Muscle of arm (tissue), 12 donors: Measurements from ENCODE around the gene HAGH. TPM values are rescaled to one million over a fixed set of nuclear protein-coding genes. Genes with fewer than 3 reads are reported as not detected.
A peak's percentile ranks its signal among the peaks of the same experiment; 100 is the strongest.

Experiments used
- DNase-seq: peaks from one replicate; pipeline ENCODE4 v3.0.0-alpha.2; 2013
- polyA plus RNA-seq, 12 donors: library from polyadenylated mRNA; unstranded; fragments of 120-200 nt; gene quantifications; one replicate each; pipeline ENCODE4 v1.2.1, GENCODE V29; 2013; ENCODE audit not compliant: insufficient read length in 12 of 12

HAGH gene
- polyA plus RNA-seq, 12 donors = 27.4 to 49.0 (median 31.7) TPM; not detected in 1

DNA sequence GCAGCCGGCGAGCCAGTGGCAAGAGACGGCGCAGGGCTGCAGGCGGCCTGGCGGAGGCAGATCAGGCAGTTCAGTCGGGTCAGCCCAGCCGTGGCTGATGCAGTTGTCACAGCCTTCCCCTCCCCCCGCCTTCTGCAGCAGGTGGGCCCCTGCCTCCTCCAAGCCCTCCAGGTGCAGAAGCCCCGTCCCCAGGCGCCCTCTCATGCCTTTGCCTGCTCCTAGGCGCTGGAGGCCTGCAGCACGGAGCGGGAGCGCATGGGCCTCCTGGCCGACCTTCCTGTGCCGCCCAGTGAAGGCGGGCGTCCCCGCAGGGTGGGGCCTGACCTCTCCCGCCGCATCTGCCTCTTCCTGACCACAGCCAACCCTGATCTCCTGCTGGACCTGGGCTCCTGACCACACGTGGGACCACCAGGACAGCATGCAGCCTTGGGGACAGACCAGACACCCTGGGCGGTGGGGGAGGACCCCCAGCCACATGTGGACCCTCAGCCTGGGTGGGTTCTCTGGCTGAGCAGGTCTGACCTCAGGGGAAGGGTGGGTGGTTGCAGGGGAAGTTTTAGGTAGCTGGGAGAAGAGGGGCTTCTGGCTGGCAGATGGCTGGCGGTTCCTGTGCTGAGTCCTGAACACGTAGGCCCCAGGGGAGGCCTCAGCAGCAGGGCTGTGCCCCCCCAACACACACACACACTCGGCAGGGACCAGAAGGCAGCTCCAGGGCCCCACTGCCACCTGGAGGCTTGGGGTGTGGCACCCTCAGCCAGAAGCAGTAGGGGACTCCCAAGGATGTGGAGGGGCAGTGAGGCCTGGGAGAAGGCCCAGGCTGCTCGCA is 50.6 kb downstream of the HAGH start:
- DNase-seq = no peak

DNA sequence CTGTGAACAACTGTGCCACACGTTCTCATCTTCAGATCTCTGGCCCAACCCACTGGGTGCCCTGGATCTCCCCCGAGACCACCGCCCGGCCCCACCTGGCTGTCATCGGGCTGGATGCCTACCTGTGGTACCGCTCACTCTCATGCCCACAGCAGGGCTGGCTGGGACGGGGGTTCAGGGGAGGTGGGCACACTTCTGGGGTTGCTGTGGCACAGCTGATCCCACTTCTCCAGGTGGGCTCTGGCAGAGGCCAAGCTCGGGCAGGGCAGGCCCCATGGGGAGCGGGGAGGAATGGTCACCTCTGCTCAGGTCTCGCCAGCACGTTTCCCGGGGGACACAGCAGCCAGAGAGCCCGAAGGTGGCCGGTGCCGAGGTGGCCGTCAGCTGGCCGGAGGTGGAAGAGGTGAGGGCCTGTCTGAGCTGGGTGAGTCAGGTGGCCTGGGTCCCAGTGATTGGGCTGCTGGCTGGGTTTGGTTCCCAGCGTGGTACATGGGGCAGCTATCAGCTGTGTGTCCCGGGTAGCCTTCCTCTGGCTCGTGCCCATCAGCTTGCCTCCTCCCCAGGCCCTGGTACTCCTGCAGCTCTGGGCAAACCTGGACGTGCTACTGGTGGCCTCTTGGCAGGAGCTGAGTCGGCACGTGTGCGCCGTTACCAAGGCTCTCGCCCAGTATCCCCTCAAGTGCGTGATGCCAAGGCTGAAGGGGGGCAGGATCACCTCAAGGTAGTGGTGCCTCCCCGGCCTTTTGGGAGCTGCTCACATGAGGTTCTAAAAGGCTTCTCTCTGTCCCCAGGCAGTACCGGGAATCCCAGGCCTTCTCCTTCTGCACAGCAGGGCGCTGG is 51.4 kb downstream of the HAGH start:
- DNase-seq = no peak

GRCh38 chr16:1774448-1774780 is 52.2 kb downstream of the HAGH start:
- no peak for DNase-seq

DNA sequence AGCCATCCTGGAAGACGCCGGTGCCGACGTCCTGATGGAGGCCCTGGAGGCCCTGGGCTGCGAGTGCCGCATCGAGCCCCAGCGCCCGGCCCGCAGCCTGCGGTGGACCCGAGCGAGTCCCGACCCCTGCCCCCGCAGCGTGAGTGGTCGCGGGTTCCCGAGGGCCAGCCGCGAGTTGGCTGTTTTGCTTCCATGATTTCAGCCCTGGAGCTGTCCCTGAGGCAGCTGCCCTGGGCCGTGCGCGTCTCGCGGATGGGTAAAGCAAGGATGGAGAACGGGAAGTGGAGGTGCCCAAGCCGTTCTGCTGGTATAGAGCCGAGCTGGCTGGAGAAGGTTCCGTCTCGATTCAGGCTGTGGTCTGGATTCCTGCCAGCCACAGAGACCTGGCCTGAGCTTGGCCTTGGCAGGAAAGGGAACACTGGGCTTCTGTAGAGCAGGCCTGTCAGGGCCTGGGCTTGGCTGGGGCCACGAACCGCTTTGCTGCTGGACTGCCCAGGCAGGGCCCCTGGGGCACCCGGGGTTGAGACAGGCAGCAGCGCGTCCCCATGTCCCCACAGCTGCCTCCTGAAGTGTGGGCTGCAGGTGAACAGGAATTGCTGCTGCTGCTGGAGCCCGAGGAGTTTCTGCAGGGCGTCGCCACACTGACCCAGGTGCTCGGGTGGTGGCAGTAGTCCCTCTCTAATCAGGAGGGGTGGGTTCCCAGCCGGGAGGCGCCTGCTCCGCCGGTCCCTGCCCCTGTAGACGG is 52.8 kb downstream of the HAGH start:
- DNase-seq = no peak

DNA sequence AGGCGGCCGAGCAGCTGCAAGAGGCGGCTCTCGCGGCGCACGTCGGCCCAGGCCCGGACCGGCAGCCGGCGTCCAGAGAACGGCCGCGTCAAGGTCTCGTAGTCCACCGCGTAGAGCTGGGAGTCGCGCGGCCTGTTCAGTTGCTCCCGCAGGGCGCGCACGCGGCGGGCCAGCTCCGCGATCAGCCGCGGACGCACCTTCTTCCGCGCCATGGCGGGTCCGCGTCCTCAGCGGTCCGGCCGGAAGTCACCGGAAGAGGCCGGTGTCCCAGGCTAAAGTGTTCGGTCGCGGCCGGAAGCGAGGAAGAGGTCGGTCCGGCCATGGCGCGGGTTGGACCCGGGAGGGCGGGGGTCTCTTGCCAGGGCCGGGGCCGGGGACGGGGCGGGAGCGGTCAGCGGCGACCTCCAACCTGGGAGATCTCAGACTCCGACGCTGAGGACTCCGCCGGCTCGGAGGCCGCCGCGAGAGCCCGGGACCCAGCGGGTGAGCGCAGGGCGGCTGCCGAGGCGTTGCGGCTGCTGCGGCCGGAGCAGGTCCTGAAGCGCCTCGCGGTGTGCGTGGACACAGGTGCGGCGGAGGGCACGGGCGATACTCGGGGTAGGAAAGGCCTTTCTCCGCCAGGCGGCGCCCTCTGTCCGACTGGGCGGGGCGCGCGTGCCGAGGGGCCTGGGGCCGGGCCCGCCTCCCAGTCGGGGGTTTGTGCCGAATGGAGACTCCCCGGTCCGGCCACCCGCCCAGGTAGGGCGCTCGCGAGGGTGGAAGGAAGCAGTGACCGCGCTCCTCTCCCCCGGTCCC is 53.5 kb downstream of the HAGH start, which contains the start of gene MRPS34:
MRPS34 (minus strand) TSS at position 227 of the 795 bp plus-strand sequence; CDS start at position 212, 15 bp downstream.
- DNase-seq = peak; percentile 87

DNA sequence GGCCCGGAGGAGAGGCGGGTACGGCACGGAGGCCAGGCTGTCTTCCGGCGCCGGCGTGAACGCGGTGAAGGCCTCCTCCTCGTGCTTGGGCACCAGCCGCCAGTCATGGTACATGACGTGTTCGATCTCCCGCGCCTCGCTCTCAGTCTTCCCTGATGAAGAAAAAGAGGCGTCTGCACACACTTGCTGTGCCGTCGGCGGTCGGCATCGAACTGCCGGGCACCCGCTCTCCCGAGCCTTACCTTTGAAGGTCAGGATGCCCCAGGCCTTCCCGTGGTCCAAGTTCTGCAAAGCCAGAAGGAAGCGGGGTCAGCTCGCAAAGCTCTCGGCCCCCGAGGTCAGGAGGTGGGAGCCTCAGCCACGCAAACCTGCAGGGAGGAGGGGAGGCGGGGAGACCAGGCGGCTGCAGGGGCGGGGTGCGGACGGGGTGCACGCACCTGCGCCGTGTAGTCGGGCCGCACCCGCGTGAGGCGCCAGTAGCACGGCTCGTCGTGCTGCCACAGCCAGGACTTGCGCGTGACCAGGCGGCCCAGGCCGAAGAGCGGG is 54.2 kb downstream of the HAGH start, which contains the start of gene EME2:
EME2 (plus strand) TSS at position 449 of the 546 bp plus-strand sequence. CDS start 418 bp downstream, outside the sequence.
- DNase-seq = no peak

GRCh38 chr16:1771864-1772361 is 54.7 kb downstream of the HAGH start:
- DNase-seq = no peak

DNA sequence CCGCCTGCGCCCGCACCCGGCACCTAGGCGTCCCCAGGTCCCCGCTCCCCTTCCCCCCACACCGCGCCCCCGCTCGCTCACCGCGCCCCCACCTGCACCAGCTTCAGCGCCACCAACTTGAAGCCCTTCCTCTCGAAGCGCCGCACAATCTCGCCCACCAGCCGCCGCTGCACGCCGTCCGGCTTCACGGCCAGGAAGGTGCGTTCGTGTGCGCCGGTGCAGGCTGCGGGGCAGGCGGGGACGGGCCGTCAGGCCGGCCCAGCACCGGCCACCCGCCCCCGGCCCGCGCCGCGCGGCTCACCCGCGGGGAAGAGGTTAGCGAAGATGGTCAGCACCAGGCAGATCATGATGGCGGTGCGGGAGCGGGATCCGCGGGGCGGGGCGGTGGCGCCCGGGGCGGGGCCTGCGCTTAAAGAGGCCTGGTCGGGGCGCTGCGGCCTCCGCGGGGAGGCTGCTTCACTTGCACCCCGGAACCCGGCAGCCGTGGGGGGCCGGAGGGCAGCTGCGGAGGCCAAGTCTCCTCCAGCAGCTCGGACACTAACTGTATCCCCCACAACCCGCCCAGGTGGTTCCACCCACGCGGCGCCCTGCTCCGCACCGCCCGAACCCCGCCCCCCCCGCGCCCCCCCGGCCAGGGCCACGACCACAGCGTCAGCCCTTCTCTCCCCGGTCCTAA is 55.3 kb downstream of the HAGH start, which contains the start of gene NME3:
NME3 (minus strand) TSS at position 356 of the 676 bp plus-strand sequence; CDS start at position 347, 9 bp downstream.
- DNase-seq = peak; percentile 74

DNA sequence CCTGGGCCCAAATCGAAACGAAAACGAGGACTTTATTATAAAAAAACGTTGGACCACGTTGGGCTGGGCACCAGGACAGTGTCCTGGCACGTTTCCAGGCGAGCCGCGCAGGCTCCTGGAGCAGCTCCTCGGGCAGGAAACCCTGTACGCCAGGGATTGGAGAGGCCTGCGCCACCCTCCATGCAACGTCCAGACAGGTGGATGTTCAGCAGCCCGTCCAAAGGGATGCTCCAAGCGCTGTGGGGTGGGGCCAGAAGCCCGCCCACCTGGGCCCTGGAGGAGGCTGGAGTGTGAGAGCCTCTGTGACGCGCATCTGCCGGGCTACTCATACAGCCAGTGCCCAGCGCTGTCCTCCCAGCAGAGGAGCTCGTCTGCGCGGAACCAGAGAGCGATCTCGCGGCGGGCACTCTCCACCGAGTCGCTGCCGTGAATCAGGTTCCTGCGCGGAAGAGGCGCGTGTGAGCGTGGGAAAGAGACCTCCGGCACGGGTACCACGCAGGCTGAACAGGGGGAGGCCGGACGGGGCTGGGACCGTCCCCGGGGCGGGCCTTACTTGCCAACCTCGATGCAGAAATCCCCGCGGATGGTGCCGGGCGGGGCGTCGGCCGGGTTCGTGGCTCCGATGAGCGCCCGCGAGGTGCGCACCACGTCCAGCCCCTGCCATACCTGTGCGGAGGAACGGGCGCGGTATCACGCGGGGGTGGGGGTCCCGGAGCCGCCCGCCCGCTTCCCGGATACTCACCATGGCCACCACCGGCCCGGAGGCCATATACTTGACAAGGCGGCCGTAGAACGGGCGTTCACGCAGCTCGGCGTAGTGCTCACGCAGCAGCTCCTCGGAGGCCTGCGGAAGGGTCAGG is 56.1 kb downstream of the HAGH start:
- no peak for DNase-seq

DNA sequence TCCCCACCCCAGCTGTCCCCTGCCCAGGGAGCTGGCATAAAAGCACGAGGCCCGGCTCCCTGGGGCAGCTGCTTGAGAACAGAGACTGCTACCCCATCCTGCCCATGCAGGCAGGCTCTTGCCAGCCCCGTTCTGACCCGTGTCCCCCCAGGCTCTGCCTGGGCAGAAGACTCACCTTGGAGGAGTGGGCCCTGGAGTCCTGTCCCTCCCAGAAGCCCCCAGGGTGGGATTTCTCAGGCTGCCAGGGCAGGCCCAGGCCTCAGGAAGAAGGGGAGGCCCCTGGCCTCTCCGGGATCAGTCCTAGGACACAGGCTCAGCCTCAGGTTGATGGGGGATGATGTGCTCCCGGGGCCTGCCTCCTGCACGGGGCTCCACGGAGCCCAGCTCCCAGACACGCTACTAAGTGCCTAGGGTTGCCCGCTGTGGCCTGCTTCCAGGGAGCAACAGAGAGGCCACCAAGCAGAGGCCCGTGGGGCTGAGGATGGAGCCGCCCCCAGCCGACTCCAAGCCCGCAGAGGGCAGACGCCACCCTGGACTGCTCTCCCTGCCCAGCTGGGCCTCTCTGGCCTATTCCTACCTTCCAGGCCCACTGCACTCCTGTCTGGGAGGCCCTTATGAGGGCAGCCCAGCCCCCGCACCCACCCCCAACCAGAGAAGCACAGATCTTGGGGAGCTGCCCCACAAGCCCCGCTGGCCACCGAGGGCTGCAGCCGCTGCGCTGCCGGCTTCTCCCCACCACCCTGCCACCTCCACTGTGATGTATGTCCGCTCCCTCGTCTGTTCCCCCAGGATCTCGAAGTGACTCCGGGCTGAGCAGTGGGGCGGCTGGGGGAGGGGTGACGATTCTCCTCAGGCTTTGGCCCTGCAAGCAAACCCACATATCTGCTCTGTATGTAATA is 57.0 kb downstream of the HAGH start:
- no peak for DNase-seq

DNA sequence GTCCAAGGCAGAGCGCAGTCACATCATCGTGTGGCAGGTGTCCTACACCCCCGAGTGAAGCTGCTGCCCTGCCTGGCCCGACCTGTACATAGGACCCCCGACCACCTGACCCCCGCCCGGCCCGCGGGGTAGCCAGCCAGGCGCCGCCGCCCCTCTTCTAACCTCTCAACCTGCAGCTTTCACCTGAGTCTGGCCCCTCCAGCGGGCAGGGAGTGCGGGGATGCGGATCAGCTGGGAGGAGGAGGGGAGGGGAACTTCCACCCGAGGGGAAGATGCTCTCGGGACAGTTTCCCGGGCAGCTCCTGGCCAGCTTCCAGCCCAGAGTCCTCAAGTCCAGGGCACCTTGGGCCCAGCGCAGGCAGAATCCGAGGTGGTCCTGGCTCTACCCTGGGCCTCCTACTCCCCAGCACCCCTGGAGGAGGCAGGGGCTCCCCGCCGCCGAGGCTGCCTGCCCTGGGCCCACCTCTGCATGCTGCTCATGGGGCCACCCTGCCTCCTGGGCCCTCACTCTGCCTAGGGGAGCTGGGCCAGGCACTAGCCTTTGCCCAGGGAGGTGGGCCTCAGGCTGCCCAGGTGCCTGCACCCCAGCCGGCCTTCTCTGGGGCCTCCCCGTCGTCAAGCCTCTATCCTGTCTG is 57.7 kb downstream of the HAGH start:
- no peak for DNase-seq

- DNase-seq = no peak
Observed at GRCh38 chr16:1768061-1768766, 58.4 kb downstream of the HAGH start.

DNA sequence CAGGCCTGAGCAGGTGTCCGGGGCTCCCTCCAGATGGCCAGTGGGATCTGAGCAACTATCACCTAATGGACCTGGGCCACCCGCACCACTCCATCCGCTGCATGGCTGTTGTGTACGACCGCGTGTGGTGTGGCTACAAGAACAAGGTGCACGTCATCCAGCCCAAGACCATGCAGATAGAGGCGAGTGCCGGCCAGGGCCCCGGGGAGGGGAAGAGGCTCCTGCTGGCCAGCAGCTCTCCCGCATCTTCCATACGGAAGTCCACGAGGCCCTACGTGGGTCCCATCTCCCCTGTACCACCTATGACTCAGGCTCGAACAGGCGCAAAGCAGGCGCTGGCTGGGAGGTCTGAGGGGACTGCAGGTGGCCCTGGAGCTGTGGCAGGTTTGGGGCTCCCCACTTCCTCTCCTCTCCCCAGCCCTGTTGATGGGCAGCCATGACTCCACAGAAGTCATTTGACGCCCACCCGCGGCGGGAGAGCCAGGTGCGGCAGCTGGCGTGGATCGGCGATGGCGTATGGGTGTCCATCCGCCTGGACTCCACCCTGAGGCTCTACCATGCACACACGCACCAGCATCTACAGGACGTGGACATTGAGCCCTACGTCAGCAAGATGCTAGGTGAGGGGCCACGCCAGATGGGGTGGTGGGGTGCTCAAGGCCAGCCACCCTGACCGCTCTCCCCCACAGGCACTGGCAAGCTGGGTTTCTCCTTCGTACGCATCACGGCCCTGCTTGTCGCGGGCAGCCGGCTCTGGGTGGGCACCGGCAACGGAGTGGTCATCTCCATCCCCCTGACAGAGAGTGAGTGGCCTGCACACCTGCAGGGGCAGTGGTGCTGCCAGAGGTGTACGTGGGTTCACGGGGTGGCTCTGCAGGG is 59.3 kb downstream of the HAGH start:
- no peak for DNase-seq

- no peak for DNase-seq
Observed at GRCh38 chr16:1766701-1767100, 59.9 kb downstream of the HAGH start.

DNA sequence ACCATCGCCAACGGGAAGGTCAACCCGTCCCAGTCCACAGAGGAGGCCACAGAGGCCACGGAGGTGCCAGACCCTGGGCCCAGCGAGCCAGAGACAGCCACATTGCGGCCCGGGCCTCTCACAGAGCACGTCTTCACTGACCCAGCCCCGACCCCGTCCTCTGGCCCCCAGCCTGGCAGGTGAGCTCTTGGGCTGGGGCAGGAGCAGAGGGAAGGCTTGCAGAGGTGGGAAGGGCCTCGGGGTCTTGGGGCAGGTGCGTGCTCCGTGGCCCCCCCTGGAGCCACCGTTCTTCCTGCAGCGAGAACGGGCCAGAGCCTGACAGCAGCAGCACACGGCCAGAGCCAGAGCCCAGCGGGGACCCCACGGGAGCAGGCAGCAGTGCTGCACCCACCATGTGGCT is 60.4 kb downstream of the HAGH start:
- DNase-seq = no peak

GRCh38 chr16:1765826-1766225 is 60.8 kb downstream of the HAGH start:
- no peak for DNase-seq
